ENCODE measurements around the gene ASPSCR1.

Gene ASPSCR1

GRCh38 chr17:82049106-82049505 lies 71.7 kb downstream of the ASPSCR1 start:
- Histone ChIP-seq H3K27ac (ENCODE audit: low read length, poor library complexity, severe bottlenecking) (no peak overlapping the region), H2BK5ac (ENCODE audit: low read depth, low read length, poor library complexity, severe bottlenecking) (no peak overlapping the region), H4K91ac (ENCODE audit: low read length) (no peak overlapping the region), H3K9me3 (ENCODE audit: control insufficient read depth, low read length) (no peaks in the 10 kb centered on the region), H3K4ac (ENCODE audit: low read depth in 1 of 2, low read length in 2 of 2) (no peak overlapping the region), H3K23ac (ENCODE audit: low read length in 2 of 2) (no peak overlapping the region), H2AK5ac (ENCODE audit: low read length, severe bottlenecking) (no peak overlapping the region), H3K27me3 (ENCODE audit: control insufficient read depth in 1 of 2, insufficient read depth in 1 of 2, low read length in 2 of 2) (no peaks in the 10 kb centered on the region), H2AFZ (ENCODE audit: low read depth, low read length) (no peak overlapping the region), H3K18ac (ENCODE audit: low read depth in 1 of 2, low read length in 2 of 2) (no peak overlapping the region), H3K79me1 (replicated peaks; ENCODE audit: low read length, poor library complexity, severe bottlenecking) (peaks cover 32% of the 10 kb centered on the region), H3K9ac (ENCODE audit: low read length) (no peak overlapping the region), H3K4me1 (ENCODE audit: control insufficient read depth, insufficient read depth, low read depth, low read length) (peaks cover 34% of the 10 kb centered on the region), H2BK120ac (ENCODE audit: low read depth, low read length) (no peak overlapping the region), H3K4me3 (ENCODE audit: insufficient read depth in 1 of 2, low read depth in 1 of 2, low read length in 2 of 2) (no peak overlapping the region), H3K4me2 (ENCODE audit: low read length, poor library complexity, severe bottlenecking) (no peak overlapping the region), H2BK12ac (ENCODE audit: low read length in 2 of 2) (no peak overlapping the region), H2BK15ac (ENCODE audit: low read depth, poor library complexity, severe bottlenecking) (no peak overlapping the region), H4K8ac (ENCODE audit: low read length) (no peak overlapping the region), H3K14ac (ENCODE audit: low read length in 2 of 2) (no peak overlapping the region), H3K36me3 (ENCODE audit: control insufficient read depth in 1 of 2, insufficient read depth in 2 of 2, low read depth in 1 of 2, low read length in 2 of 2) (peaks cover 45 to 61% of the 10 kb centered on the region in 2 experiments)
- no peak for DNase-seq
- 92% methylated on average over 7 of the region's 8 CpGs for WGBS

- Histone ChIP-seq H3K36me3 (ENCODE audit: control insufficient read depth in 1 of 2, insufficient read depth in 2 of 2, low read depth in 1 of 2, low read length in 2 of 2) (peaks cover 49 to 66% of the 10 kb centered on the region in 2 experiments), H2BK15ac (ENCODE audit: low read depth, poor library complexity, severe bottlenecking) (no peak overlapping the region), H3K14ac (ENCODE audit: low read length in 2 of 2) (no peak overlapping the region), H3K9me3 (ENCODE audit: control insufficient read depth, low read length) (no peaks in the 10 kb centered on the region), H4K8ac (ENCODE audit: low read length) (no peak overlapping the region), H2BK120ac (ENCODE audit: low read depth, low read length) (no peak overlapping the region), H4K91ac (ENCODE audit: low read length) (no peak overlapping the region), H3K27me3 (ENCODE audit: control insufficient read depth in 1 of 2, insufficient read depth in 1 of 2, low read length in 2 of 2) (no peaks in the 10 kb centered on the region), H2BK12ac (ENCODE audit: low read length in 2 of 2) (no peak overlapping the region), H3K4me1 (ENCODE audit: control insufficient read depth, insufficient read depth, low read depth, low read length) (peaks cover 34% of the 10 kb centered on the region), H2AFZ (ENCODE audit: low read depth, low read length) (no peak overlapping the region), H3K9ac (ENCODE audit: low read length) (no peak overlapping the region), H3K79me1 (replicated peaks; ENCODE audit: low read length, poor library complexity, severe bottlenecking) (peaks cover 36% of the 10 kb centered on the region), H2BK5ac (ENCODE audit: low read depth, low read length, poor library complexity, severe bottlenecking) (no peak overlapping the region), H2AK5ac (ENCODE audit: low read length, severe bottlenecking) (no peak overlapping the region), H3K23ac (ENCODE audit: low read length in 2 of 2) (no peak overlapping the region), H3K4ac (ENCODE audit: low read depth in 1 of 2, low read length in 2 of 2) (no peak overlapping the region), H3K4me3 (ENCODE audit: insufficient read depth in 1 of 2, low read depth in 1 of 2, low read length in 2 of 2) (no peak overlapping the region), H3K4me2 (ENCODE audit: low read length, poor library complexity, severe bottlenecking) (no peak overlapping the region), H3K27ac (ENCODE audit: low read length, poor library complexity, severe bottlenecking) (no peak overlapping the region), H3K18ac (ENCODE audit: low read depth in 1 of 2, low read length in 2 of 2) (no peak overlapping the region)
- DNase-seq, result no peak
- 98% methylated on average over 13 of the region's 16 CpGs for WGBS
These were observed 72.1 kb downstream of the ASPSCR1 start for GRCh38 chr17:82049521-82049971.

GRCh38 chr17:82050152-82050760 lies 72.8 kb downstream of the ASPSCR1 start:
- Histone ChIP-seq H3K27ac (ENCODE audit: low read length, poor library complexity, severe bottlenecking) (no peak overlapping the region), H3K36me3 (ENCODE audit: control insufficient read depth in 1 of 2, insufficient read depth in 2 of 2, low read depth in 1 of 2, low read length in 2 of 2) (peaks cover 57 to 73% of the 10 kb centered on the region in 2 experiments), H3K4ac (ENCODE audit: low read depth in 1 of 2, low read length in 2 of 2) (peak overlapping the region in 1 of 2 experiments; percentile 87), H3K14ac (ENCODE audit: low read length in 2 of 2) (peak overlapping the region in 1 of 2 experiments; percentile 93), H4K91ac (ENCODE audit: low read length) (no peak overlapping the region), H3K9ac (ENCODE audit: low read length) (peak overlapping the region; percentile 89), H3K4me2 (ENCODE audit: low read length, poor library complexity, severe bottlenecking) (peak overlapping the region; percentile 62), H3K4me3 (ENCODE audit: insufficient read depth in 1 of 2, low read depth in 1 of 2, low read length in 2 of 2) (peak overlapping the region; percentile 83 to 89), H3K79me1 (replicated peaks; ENCODE audit: low read length, poor library complexity, severe bottlenecking) (peaks cover 43% of the 10 kb centered on the region), H3K18ac (ENCODE audit: low read depth in 1 of 2, low read length in 2 of 2) (no peak overlapping the region), H4K8ac (ENCODE audit: low read length) (no peak overlapping the region), H2BK15ac (ENCODE audit: low read depth, poor library complexity, severe bottlenecking) (no peak overlapping the region), H2BK12ac (ENCODE audit: low read length in 2 of 2) (peak overlapping the region in 1 of 2 experiments; percentile 96), H2AK5ac (ENCODE audit: low read length, severe bottlenecking) (peak overlapping the region; percentile 81), H3K23ac (ENCODE audit: low read length in 2 of 2) (peak overlapping the region in 1 of 2 experiments; percentile 92), H2BK5ac (ENCODE audit: low read depth, low read length, poor library complexity, severe bottlenecking) (no peak overlapping the region), H3K9me3 (ENCODE audit: control insufficient read depth, low read length) (no peaks in the 10 kb centered on the region), H2AFZ (ENCODE audit: low read depth, low read length) (no peak overlapping the region), H3K27me3 (ENCODE audit: control insufficient read depth in 1 of 2, insufficient read depth in 1 of 2, low read length in 2 of 2) (no peaks in the 10 kb centered on the region), H3K4me1 (ENCODE audit: control insufficient read depth, insufficient read depth, low read depth, low read length) (peaks cover 36% of the 10 kb centered on the region), H2BK120ac (ENCODE audit: low read depth, low read length) (no peak overlapping the region)
- WGBS, result 95% methylated on average over 28 of the region's 28 CpGs
- DNase-seq, result no peak

- WGBS, result 29% methylated on average over 52 of the region's 79 CpGs
- H4K91ac ChIP-seq (ENCODE audit: low read length), result peak overlapping the region; percentile 23
These were observed 73.6 kb downstream of the ASPSCR1 start for GRCh38 chr17:82050761-82051641.

More at GRCh38 chr17:82050761-82051641, 73.6 kb downstream of the ASPSCR1 start:
- Histone ChIP-seq H3K4me1 (ENCODE audit: control insufficient read depth, insufficient read depth, low read depth, low read length) (peaks cover 41% of the 10 kb centered on the region), H3K9ac (ENCODE audit: low read length) (peak overlapping the region; percentile 89), H3K4me2 (ENCODE audit: low read length, poor library complexity, severe bottlenecking) (peak overlapping the region; percentile 62), H3K14ac (ENCODE audit: low read length in 2 of 2) (peak overlapping the region in 1 of 2 experiments; percentile 93), H2AK5ac (ENCODE audit: low read length, severe bottlenecking) (peak overlapping the region; percentile 81), H4K8ac (ENCODE audit: low read length) (peak overlapping the region; percentile 78), H3K9me3 (ENCODE audit: control insufficient read depth, low read length) (no peaks in the 10 kb centered on the region), H2BK15ac (ENCODE audit: low read depth, poor library complexity, severe bottlenecking) (no peak overlapping the region), H3K18ac (ENCODE audit: low read depth in 1 of 2, low read length in 2 of 2) (peak overlapping the region in 1 of 2 experiments; percentile 86), H2BK5ac (ENCODE audit: low read depth, low read length, poor library complexity, severe bottlenecking) (no peak overlapping the region), H2BK12ac (ENCODE audit: low read length in 2 of 2) (peak overlapping the region in 1 of 2 experiments; percentile 96), H3K23ac (ENCODE audit: low read length in 2 of 2) (peak overlapping the region in 1 of 2 experiments; percentile 92), H3K4ac (ENCODE audit: low read depth in 1 of 2, low read length in 2 of 2) (peak overlapping the region; percentile 50 to 87), H2AFZ (ENCODE audit: low read depth, low read length) (no peak overlapping the region), H3K4me3 (ENCODE audit: insufficient read depth in 1 of 2, low read depth in 1 of 2, low read length in 2 of 2) (peak overlapping the region; percentile 83 to 89), H2BK120ac (ENCODE audit: low read depth, low read length) (peak overlapping the region; percentile 83), H3K27ac (ENCODE audit: low read length, poor library complexity, severe bottlenecking) (no peak overlapping the region), H3K36me3 (ENCODE audit: control insufficient read depth in 1 of 2, insufficient read depth in 2 of 2, low read depth in 1 of 2, low read length in 2 of 2) (peaks cover 62 to 79% of the 10 kb centered on the region in 2 experiments), H3K79me1 (replicated peaks; ENCODE audit: low read length, poor library complexity, severe bottlenecking) (peaks cover 49% of the 10 kb centered on the region), H3K27me3 (ENCODE audit: control insufficient read depth in 1 of 2, insufficient read depth in 1 of 2, low read length in 2 of 2) (no peaks in the 10 kb centered on the region)
- no peak for DNase-seq

Measured in mesenchymal stem cell (in vitro differentiated cells and primary cell).